B cell (primary cell): ENCODE data around the gene F12. TPM values are rescaled to one million over a fixed set of nuclear protein-coding genes. Genes with fewer than 3 reads are reported as not detected.
A peak's percentile ranks its signal among the peaks of the same experiment; 100 is the strongest.

Experiments
- ATAC-seq: fragments of 200-7000 bp; cut with Tn5 transposase; one replicate; pipeline ENCODE4 v1.10.0; 2021; ENCODE audit warnings: low read depth, mild to moderate bottlenecking, moderate number of reproducible peaks, moderate library complexity
- CTCF ChIA-PET: fragments of 350-600 bp; sonication (Branson Sonifier 250); formaldehyde crosslinking; loops from one replicate; lab custom pipeline; 2021; ENCODE audit warnings: antibody characterized with exemption, inconsistent platforms; lab: Charles Lee
- POLR2A ChIA-PET: fragments of 350-600 bp; sonication (Branson Sonifier 250); formaldehyde crosslinking; loops from one replicate; lab custom pipeline; 2021; ENCODE audit warnings: antibody characterized with exemption; lab: Charles Lee
- DNase-seq: peaks from one replicate; pipeline ENCODE4 v3.0.0; 2013
- H2AFZ ChIP-seq: 2 replicates; pipeline ENCODE4 v1.6.1; 2012; ENCODE audit warnings: mild to moderate bottlenecking, low read depth, low read length; ENCODE audit not compliant: insufficient read depth, poor library complexity, severe bottlenecking
- H3K27ac ChIP-seq, 2 donors: 1 replicate in 1 of 2; 2 replicates in 1 of 2; pipeline ENCODE4 v1.5.1; 2012 to 2013; ENCODE audit warnings: low read length in 2 of 2, mild to moderate bottlenecking in 2 of 2, moderate library complexity in 1 of 2
- H3K27me3 ChIP-seq, 4 experiments: fragments of 200-600 bp in 1 of 4; sonication (generic) in 1 of 4; replicated peaks in 1 of 4; 1 replicate in 2 of 4; 2 replicates in 2 of 4; pipeline versions ENCODE4 v1.6.1 to v1.7.0; 2013 to 2016; ENCODE audit warnings: low read length in 3 of 4, mild to moderate bottlenecking in 2 of 4, mixed read lengths in 1 of 4, moderate library complexity in 1 of 4; ENCODE audit not compliant: insufficient read depth in 4 of 4, control insufficient read depth in 3 of 4; ENCODE audit errors: control extremely low read depth in 1 of 4
- H3K36me3 ChIP-seq, 2 experiments: replicated peaks in 1 of 2; 1 replicate in 1 of 2; 2 replicates in 1 of 2; pipeline versions ENCODE4 v1.6.1 to v1.7.1; 2013; ENCODE audit warnings: low read length in 1 of 2; ENCODE audit not compliant: insufficient read depth in 2 of 2, control insufficient read depth in 1 of 2; ENCODE audit errors: control extremely low read depth in 1 of 2, extremely low read depth in 1 of 2
- H3K4me1 ChIP-seq, 2 donors: fragments of 200-600 bp in 1 of 2; sonication (generic) in 1 of 2; 1 replicate in 1 of 2; 2 replicates in 1 of 2; pipeline versions ENCODE4 v1.5.1 to v1.6.1; 2013 to 2017; ENCODE audit warnings: low read length in 2 of 2; ENCODE audit not compliant: control insufficient read depth in 2 of 2, insufficient read depth in 2 of 2
- H3K4me2 ChIP-seq: replicated peaks from 2 replicates; pipeline ENCODE3; 2012; ENCODE audit warnings: mild to moderate bottlenecking, low read depth, low read length; ENCODE audit not compliant: poor library complexity, severe bottlenecking
- H3K4me3 ChIP-seq, 5 experiments: fragments of 200-600 bp in 1 of 5; sonication (generic) in 1 of 5; 1 replicate in 3 of 5; 2 replicates in 2 of 5; pipeline versions ENCODE4 v1.5.1 to v1.7.0; 2011 to 2016; ENCODE audit warnings: low read length in 4 of 5, mild to moderate bottlenecking in 4 of 5, low read depth in 2 of 5, control low read depth in 1 of 5, moderate library complexity in 1 of 5; ENCODE audit not compliant: insufficient read depth in 1 of 5; ENCODE audit errors: control extremely low read depth in 1 of 5, extremely low read depth in 1 of 5
- H3K79me2 ChIP-seq: fragments of 200-600 bp; sonication (generic); one replicate; pipeline ENCODE4 v1.6.0; 2016; ENCODE audit warnings: low read length; ENCODE audit not compliant: control insufficient read depth, insufficient read depth
- H3K9ac ChIP-seq: fragments of 200-600 bp; sonication (generic); 2 replicates; pipeline ENCODE4 v1.6.1; 2017; ENCODE audit warnings: mild to moderate bottlenecking, low read length, moderate library complexity
- H3K9me3 ChIP-seq, 3 donors: one replicate each; pipeline versions ENCODE4 v1.6.1 to v1.7.1; 2013; ENCODE audit warnings: low read length in 2 of 3; ENCODE audit not compliant: control insufficient read depth in 2 of 3, insufficient read depth in 1 of 3; ENCODE audit errors: control extremely low read depth in 1 of 3
- H4K20me1 ChIP-seq: 2 replicates; pipeline ENCODE4 v1.6.0; 2012; ENCODE audit warnings: mild to moderate bottlenecking, low read length; ENCODE audit not compliant: insufficient read depth, control insufficient read depth, poor library complexity, severe bottlenecking
- H3K27ac Mint-ChIP-seq: one replicate; pipeline ENCODE4 v1.8.0; 2021; ENCODE audit warnings: mixed read lengths
- H3K27me3 Mint-ChIP-seq: one replicate; pipeline ENCODE4 v1.8.0; 2021; ENCODE audit warnings: mixed read lengths
- H3K4me1 Mint-ChIP-seq: one replicate; pipeline ENCODE4 v1.8.0; 2021; ENCODE audit warnings: mixed read lengths
- H3K4me3 Mint-ChIP-seq: one replicate; pipeline ENCODE4 v1.8.0; 2021; ENCODE audit warnings: mixed read lengths
- H3K9me3 Mint-ChIP-seq: one replicate; pipeline ENCODE4 v1.8.0; 2022; ENCODE audit warnings: mixed read lengths; ENCODE audit not compliant: insufficient read depth
- EZH2 ChIP-seq: IDR thresholded peaks from 2 replicates; pipeline ENCODE4 v1.6.1; 2012; ENCODE audit warnings: borderline replicate concordance, low read depth, mild to moderate bottlenecking, moderate library complexity, low read length; ENCODE audit not compliant: insufficient read depth, poor library complexity, severe bottlenecking
- WGBS: methylation state at CpG from one replicate; pipeline ENCODE4 v1.1.5; 2013; ENCODE audit warnings: missing lambda C conversion rate; ENCODE audit not compliant: insufficient coverage; 5-methylcytosine and 5-hydroxymethylcytosine counted together
- intact Hi-C: fragments of 100-400 bp; cut with micrococcal nuclease; formaldehyde crosslinking; loops from one replicate; pipeline ENCODE4 v1.10.0; 2022
- polyA plus RNA-seq: library from polyadenylated mRNA; depleted of rRNA; stranded (reverse); fragments of >200 nt; gene quantifications from 2 replicates; pipeline ENCODE4 v1.2.3, GENCODE V29; 2012
- total RNA-seq, 2 donors: library from RNA; stranded (reverse); fragments of 120-200 nt in 1 of 2; gene quantifications; 1 replicate in 1 of 2; 2 replicates in 1 of 2; pipeline versions ENCODE4 v1.2.3 to v1.2.4, GENCODE V29; 2013 to 2022
- TF ChIP-seq, protein P1 (sequence below): fragments of 200-600 bp; IDR thresholded peaks from one replicate; pipeline ENCODE4 v1.8.0; 2022; ENCODE audit warnings: antibody characterized with exemption, mild to moderate bottlenecking

F12 gene
- total and polyA plus RNA-seq, 2 donors (not counting 1 experiment from before 2014, with no cell fraction given), result 3.1 TPM; not detected in 1

DNA sequence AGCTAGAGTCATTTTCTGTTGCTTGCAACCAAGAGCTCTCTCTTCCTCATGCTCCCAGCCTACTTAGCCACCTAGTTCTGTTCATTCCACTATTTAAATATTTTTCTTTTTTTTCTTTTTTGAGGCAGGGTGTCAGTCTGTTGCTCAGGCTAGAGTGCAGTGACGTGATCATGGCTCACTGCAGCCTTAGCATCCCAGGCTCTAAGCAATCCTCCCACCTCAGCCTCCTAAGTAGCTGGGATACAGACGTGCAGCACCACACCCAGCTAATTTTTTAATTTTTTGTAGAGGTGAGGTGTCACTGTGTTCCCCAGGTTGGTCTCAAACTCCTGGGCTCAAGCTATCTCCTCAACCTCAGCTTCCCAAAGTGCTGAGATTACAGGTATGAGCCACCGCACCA lies 5.1 kb upstream of the F12 start:
- H4K20me1 ChIP-seq, result no peaks in the 10 kb centered on the region
- ChIA-PET CTCF (interaction anchor here (0.6 to 6.5 kb wide), 4 partner anchors 10 to 41 kb away, joined by 3 to 46 read pairs (median 4); no protein-coding TSS in a partner anchor), POLR2A (no interaction called here)
- H3K36me3 ChIP-seq, result no peaks in the 10 kb centered on the region
- H3K27ac ChIP-seq, result no peak overlapping the region
- WGBS, result no CpG with 5 or more reads among the region's 3 CpGs
- H3K79me2 ChIP-seq, result no peaks in the 10 kb centered on the region
- no peak overlapping the region for H3K4me2 ChIP-seq
- H3K27me3 ChIP-seq, result no peaks in the 10 kb centered on the region
- no peak overlapping the region for H3K4me3 Mint-ChIP-seq
- DNase-seq, result no peak
- H3K4me1 Mint-ChIP-seq, result peaks cover 7% of the 10 kb centered on the region
- H3K9ac ChIP-seq, result no peak overlapping the region
- ATAC-seq, result no peak
- H3K4me1 ChIP-seq, result peaks cover 0 to 10% of the 10 kb centered on the region in 2 donors
- TF ChIP-seq, protein P1, sequence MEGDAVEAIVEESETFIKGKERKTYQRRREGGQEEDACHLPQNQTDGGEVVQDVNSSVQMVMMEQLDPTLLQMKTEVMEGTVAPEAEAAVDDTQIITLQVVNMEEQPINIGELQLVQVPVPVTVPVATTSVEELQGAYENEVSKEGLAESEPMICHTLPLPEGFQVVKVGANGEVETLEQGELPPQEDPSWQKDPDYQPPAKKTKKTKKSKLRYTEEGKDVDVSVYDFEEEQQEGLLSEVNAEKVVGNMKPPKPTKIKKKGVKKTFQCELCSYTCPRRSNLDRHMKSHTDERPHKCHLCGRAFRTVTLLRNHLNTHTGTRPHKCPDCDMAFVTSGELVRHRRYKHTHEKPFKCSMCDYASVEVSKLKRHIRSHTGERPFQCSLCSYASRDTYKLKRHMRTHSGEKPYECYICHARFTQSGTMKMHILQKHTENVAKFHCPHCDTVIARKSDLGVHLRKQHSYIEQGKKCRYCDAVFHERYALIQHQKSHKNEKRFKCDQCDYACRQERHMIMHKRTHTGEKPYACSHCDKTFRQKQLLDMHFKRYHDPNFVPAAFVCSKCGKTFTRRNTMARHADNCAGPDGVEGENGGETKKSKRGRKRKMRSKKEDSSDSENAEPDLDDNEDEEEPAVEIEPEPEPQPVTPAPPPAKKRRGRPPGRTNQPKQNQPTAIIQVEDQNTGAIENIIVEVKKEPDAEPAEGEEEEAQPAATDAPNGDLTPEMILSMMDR, result no peak
- no peak for TF ChIP-seq EZH2
- no peaks in the 10 kb centered on the region for H3K27me3 Mint-ChIP-seq
- H3K4me3 ChIP-seq, result no peak overlapping the region
- no peak overlapping the region for H3K27ac Mint-ChIP-seq
- no peak overlapping the region for H2AFZ ChIP-seq
- H3K9me3 ChIP-seq, result no peaks in the 10 kb centered on the region
- no peaks in the 10 kb centered on the region for H3K9me3 Mint-ChIP-seq
- intact Hi-C loops, result no loop called here

GRCh38 chr5:177412603-177413233 lies 3.4 kb upstream of the F12 start:
- H3K27me3 Mint-ChIP-seq, result no peaks in the 10 kb centered on the region
- peak overlapping the region; percentile 43 for H3K27ac Mint-ChIP-seq
- ChIA-PET CTCF (interaction anchor here (0.6 to 1.3 kb wide), 4 partner anchors 8 to 832 kb away, joined by 3 to 5 read pairs (median 4); no protein-coding TSS in a partner anchor), POLR2A (no interaction called here)
- H3K4me3 Mint-ChIP-seq, result no peak overlapping the region
- H2AFZ ChIP-seq, result no peak overlapping the region
- WGBS, result 80% methylated on average over 4 of the region's 8 CpGs
- no peaks in the 10 kb centered on the region for H3K27me3 ChIP-seq
- no peak overlapping the region for H3K9ac ChIP-seq
- no peaks in the 10 kb centered on the region for H3K79me2 ChIP-seq
- TF ChIP-seq EZH2, result no peak
- TF ChIP-seq, protein P1, result no peak
- peak overlapping the region; percentile 11 for H3K4me2 ChIP-seq
- H3K27ac ChIP-seq, result no peak overlapping the region
- intact Hi-C loops, result no loop called here
- peak; percentile 53 for DNase-seq
- no peaks in the 10 kb centered on the region for H3K36me3 ChIP-seq
- ATAC-seq, result peak; percentile 31
- no peaks in the 10 kb centered on the region for H3K9me3 Mint-ChIP-seq
- no peak overlapping the region for H3K4me3 ChIP-seq
- no peaks in the 10 kb centered on the region for H4K20me1 ChIP-seq
- H3K4me1 Mint-ChIP-seq, result peaks cover 7% of the 10 kb centered on the region
- H3K9me3 ChIP-seq, result no peaks in the 10 kb centered on the region
- peaks cover 0 to 10% of the 10 kb centered on the region in 2 donors for H3K4me1 ChIP-seq
